ENCODE measurements around the gene CHRNB4.
A peak's percentile ranks its signal among the peaks of the same experiment; 100 is the strongest.

CHRNB4 gene

DNA sequence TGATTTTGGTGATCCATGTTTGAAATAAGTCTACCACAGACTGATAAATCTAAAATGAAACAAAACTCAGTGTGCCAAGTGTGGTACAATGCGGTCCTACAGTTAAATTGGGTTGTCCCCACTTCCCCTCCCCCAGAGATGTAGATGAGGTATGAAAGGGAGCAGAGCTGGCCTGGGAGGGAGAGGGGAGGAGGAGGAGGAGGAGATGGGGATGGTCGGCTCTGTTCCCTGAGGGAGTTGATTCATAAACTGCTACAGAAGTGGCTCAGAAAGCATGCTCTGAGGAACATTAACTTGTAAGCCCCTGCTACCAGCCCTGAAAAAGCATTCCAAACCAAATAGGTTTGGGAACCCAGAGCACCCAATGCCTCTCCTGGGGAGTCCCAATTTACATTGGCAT is 28.0 kb upstream of the CHRNB4 start:
- no peak for DNase-seq (ENCODE audit: low read depth in 2 of 2)

DNA sequence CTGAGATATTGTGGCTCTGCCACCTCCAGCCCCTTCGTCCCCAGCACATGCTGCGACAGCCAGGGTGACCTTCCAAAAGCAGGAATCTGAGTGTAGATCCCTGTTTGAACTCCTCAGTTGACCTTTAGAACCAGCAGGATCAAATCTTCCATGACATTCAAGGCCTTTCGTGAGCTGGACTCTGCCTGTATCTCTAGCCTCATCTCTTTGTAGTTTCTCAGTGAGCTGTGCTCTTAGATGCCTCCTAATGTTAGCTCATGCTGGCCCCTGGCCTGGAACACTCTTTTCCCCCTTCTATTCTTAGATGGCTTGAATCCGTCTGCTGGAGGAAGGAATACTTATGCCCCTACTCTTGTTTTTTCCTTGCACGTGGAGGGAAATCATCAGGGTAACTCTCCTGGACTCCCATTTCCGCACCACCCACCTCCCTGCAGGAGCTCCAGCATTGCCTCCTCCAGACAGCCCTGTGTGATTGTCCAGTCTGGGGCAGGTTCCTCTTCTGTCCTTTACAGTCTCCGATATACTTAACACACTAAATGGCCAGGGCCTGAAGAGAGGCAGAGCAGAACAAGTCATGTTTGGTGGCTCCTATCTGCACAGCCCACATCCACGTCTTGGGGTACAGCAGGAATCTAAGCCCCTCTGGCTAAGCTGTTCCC is 26.7 kb upstream of the CHRNB4 start:
- no peak for DNase-seq (ENCODE audit: low read depth in 2 of 2)

GRCh38 chr15:78666010-78666409 is 25.0 kb upstream of the CHRNB4 start:
- no peak for DNase-seq (ENCODE audit: low read depth in 2 of 2)

GRCh38 chr15:78663703-78664102 is 22.7 kb upstream of the CHRNB4 start:
- DNase-seq (ENCODE audit: low read depth in 2 of 2): no peak

DNA sequence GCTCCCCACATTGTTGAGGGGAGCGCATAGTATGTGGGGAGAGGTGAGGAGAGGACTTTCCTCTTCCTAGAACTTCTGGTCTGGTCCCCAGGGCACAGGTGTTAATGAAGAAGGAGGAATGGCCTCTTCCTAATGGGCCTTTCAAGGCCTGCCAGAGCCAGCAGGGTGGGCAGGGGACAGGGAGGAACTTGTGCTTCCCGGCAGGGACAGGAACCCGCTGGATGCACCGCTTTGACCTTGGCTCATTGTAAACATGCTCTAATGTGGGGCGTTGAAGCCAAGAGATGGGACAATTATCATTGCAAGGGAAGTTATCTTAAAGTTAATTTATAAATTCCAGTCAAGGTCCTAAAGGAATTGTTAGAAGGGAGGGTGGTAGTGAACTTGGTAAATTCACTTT is 21.0 kb upstream of the CHRNB4 start:
- DNase-seq (ENCODE audit: low read depth in 2 of 2): no peak

DNA sequence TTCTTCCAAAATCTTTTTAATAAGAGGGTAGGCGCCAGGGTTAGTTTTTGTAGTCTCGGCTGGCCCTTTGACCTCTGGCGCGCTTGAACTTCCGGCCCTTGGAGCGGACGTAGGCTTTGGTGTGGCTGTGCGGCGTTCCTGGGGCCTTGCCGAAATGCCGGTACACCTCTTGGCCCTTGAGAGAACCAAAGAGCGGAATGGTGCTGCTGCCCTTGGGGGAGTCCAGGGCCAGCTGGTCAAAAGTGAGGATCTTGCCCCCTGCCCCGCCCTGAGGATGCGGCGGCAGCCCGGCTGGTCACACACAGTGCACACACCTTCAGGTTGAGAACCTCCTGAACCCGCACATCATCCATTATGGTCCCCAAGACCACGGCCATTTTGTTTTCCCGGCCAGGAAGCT is 20.0 kb upstream of the CHRNB4 start:
- no peak for DNase-seq (ENCODE audit: low read depth in 2 of 2)

DNA sequence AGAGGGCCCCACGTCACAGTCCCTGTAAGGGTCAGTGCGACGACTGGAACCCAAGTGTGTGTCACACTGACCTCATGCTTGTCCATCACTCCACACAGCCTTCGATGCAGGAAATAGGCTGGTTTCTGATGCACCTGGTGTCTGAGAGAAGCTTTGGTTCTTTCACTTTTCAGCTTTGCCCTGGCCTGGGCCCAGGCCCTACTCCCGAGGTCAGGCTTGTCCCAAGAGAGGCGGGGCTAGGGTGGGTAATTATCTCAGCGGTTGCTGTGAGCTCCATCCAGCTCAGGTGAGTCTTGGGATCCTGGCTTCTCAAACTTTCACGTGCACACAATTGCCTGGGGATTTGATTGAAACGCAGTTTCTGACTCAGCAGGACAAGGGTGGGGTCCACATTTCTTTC is 19.6 kb upstream of the CHRNB4 start:
- no peak for DNase-seq (ENCODE audit: low read depth in 2 of 2)

GRCh38 chr15:78658823-78659222 is 17.8 kb upstream of the CHRNB4 start:
- DNase-seq (ENCODE audit: low read depth in 2 of 2): no peak

DNA sequence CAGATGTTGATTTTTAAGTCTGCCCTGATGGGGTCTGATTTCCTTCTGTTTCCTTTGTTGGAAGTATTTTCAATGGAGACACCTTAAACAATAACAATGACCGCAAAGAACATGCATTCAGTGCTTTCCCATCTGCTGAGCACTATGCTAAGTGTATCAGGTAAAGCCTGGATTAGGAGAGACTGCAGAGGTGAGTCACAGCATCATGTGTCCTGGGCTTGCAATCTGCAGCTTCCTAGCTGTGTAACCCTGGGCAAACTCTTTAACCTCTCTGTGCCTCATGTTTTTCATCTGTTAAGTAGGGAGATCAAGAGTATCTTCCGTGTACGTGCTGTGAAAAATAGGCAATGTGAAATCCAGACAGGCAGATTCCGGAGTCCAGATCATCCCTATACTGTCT is 13.3 kb upstream of the CHRNB4 start:
- DNase-seq (ENCODE audit: low read depth in 2 of 2): no peak

- no peak for DNase-seq (ENCODE audit: low read depth in 2 of 2)
Observed at GRCh38 chr15:78651930-78652615, 11.1 kb upstream of the CHRNB4 start.

DNA sequence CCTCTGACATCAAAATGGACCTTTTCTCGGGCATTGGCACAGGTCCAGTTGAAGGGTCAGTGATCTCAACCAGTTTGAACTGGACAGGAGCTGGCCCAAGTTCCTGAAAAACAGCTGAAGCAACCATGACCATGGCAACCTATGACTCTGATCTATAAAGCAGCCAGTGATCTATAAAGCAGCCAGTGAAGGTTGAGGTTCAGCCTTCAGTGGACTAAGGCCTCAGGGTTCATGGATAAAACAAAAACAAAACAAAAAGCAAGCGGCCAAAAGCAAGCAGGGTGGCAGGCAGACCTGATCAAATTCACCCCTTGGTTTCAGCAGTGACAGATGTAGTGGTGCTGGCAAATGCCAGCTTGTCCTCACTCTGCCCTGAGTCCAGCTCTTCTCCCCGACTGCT is 10.0 kb upstream of the CHRNB4 start:
- no peak for DNase-seq (ENCODE audit: low read depth in 2 of 2)

DNA sequence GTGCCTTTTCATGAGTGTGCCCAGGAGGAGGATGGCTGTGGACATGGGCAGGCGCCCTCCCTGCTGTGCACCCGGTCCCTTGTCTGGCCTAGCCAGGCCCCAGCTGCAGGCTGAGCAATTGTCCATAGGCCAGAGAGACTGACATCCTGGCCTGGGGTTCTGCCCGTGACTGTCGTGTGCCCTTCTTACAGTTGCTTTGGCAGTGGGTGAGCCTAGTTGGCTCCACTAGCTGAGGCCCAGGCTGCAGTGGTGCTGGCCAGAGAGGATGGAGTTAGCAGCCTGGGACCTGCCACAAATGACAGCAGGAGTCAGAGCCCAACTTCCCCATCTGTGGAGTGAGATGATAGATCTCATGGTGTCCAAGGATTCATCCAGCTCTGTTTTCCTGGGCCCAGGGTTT is 9.0 kb upstream of the CHRNB4 start:
- no peak for DNase-seq (ENCODE audit: low read depth in 2 of 2)

- no peak for DNase-seq (ENCODE audit: low read depth in 2 of 2)
Observed at GRCh38 chr15:78645009-78645408, 4.0 kb upstream of the CHRNB4 start.

DNA sequence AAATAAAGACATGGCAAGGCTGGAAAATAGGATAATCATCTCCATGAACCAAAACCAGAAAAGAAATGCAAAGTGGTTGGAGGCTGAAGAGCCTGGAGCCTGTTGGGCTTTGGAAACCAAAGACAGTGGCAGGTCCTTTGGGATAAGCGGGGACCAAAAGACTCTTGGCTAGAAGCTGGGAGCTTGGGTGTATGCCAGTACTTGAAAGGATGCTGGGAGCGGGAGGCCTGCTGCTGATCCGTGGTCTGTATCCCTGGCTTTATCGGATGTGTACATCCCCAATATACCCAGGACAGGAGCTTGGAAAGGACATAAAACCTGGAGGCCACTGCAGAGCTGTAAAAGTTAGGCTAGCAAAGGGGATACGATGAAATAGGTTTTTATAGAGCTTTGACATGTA is 1.3 kb upstream of the CHRNB4 start:
- no peak for DNase-seq (ENCODE audit: low read depth in 2 of 2)

DNA sequence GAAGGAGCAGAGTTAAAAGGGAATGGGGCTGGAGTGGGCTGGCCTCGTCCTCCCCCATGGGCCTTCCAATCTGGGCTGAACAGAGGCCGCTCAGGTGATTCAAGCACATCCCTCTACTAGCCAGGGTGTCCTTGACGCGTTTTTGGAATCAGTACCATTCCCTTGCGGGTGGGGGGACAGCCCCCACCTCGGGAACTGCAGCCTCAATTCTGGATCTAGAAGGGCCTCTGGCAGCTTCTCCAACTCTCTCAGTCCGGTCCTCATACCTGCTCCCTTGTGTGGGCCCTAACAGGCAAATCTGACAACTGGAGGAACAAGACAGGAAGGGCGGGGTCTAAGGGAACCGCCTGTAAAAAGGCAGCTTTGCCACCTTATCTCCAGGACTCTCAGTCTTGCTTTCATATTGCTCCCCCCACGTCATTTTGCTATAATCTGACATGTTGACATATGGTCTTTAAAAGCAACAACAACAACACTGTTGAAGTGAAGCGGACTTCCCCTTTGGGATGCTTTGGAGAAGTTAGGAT is 802 bp upstream of the CHRNB4 start:
- no peak for DNase-seq (ENCODE audit: low read depth in 2 of 2)

GRCh38 chr15:78640527-78641101 is 396 bp downstream of the CHRNB4 start:
- DNase-seq (ENCODE audit: low read depth in 2 of 2): no peak

- DNase-seq (ENCODE audit: low read depth in 2 of 2): peak in 1 of 2 donors; percentile 15
Observed at GRCh38 chr15:78638658-78639314, 2.2 kb downstream of the CHRNB4 start.

- no peak for DNase-seq (ENCODE audit: low read depth in 2 of 2)
Observed at GRCh38 chr15:78637776-78638435, 3.1 kb downstream of the CHRNB4 start.

GRCh38 chr15:78636378-78636859 is 4.6 kb downstream of the CHRNB4 start:
- no peak for DNase-seq (ENCODE audit: low read depth in 2 of 2)

DNA sequence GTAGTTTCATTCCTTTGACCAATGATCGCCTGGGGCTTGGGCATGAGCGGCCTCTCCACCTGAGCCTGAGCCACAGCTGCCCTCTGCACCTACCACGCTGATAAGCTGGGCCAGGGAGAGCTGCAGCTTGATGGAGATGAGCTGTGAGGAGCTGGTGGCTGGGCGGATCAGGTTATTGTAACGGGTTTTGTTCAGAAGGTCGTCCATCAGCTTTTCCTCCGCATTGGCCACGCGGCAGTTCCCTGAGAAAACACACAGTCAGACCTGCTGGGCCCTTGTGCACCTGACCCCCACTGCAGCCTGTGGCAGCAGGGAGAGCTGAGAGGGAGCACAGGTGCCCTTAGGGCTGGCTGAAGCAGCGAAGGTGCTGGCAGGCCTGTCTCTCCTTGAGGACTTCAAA is 5.7 kb downstream of the CHRNB4 start:
- no peak for DNase-seq (ENCODE audit: low read depth in 2 of 2)

DNA sequence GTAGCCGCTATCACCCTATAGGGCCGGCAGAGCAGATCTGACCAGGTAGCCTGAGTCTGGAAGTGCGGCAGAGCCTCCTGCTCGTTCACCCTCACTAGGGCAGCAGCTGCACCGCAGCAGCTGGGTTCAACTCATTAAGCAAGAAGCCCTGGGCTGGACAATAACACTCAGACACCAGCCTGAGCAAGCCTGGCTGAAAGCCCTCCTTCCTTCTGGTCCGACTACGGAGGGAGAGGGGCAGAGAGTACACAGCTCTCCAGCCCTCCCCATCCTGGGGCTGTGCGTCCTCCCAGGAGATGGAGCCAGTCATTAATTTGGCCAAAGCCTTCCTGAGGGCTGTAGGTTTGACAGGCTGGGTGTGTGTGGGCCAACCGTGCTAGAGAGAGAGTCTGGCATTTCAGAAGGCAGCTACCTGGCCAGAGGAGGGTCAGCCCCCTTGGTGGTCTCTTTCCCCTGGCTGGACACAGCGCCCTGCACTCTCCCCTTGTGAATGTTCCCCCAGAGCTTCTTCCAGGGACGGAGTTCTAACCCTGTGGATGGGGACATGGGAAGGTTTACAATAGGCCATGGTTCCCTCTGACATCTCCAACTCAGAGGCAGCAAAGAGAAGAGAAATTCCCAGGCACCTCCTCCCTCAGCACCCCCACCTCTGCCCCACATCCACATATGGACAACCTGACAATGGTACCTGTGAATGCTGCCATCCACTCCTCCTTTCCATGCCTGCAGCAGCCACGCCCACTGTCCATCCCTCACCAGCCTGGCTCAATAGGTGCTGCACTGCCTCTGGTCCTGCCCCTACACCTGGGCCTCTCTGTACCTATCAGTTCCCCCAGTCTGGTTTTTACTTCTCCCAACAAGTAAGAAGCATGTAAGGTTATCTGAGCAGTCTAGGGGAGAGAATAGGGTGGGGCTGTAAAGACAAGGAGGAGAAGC is 6.5 kb downstream of the CHRNB4 start:
- no peak for DNase-seq (ENCODE audit: low read depth in 2 of 2)
